ENCODE results near the gene NBEAL1. TPM values are rescaled to one million over a fixed set of nuclear protein-coding genes. Genes with fewer than 3 reads are reported as not detected.
"Not testable (repeated sequence)": the region's sequence is repeated elsewhere in the genome, so short reads cannot be mapped to it uniquely, and the experiment has no call there.

The NBEAL1 gene
- total RNA-seq: 10 to 100 TPM; 20.8 to 53.1 (median 34.0) TPM

- H3K4me1 ChIP-seq: peaks cover 0 to 51% (median 4%) of the 10 kb centered on the region in 3 donors
- H3K4me3 ChIP-seq: peak within 1 kb of the TSS; percentile 90 to 97
- peak in 1 of 4 experiments; percentile 3 for TF ChIP-seq CTCF (IDR thresholded peaks at IDR 0.05)
- peak; percentile 75 to 76 for TF ChIP-seq POLR2A (IDR thresholded peaks at IDR 0.05)
- no peak for TF ChIP-seq EP300 (IDR thresholded peaks at IDR 0.05)
- TF ChIP-seq POLR2AphosphoS5 (IDR thresholded peaks at IDR 0.05): peak; percentile 76
- H3K9me3 ChIP-seq: no peaks in the 10 kb centered on the region
- H3K27me3 ChIP-seq: no peaks in the 10 kb centered on the region
- peak; percentile 98 for ATAC-seq
- WGBS, 2 donors (ENCODE audit: low coverage in 1 of 2): 0 to 5% methylated on average over 4 to 5 of the region's 59 CpGs
- H3K36me3 ChIP-seq: no peaks in the 10 kb centered on the region
- peak within 1 kb of the TSS; percentile 95 to 98 (median 96) for H3K27ac ChIP-seq
Measured at GRCh38 chr2:203014456-203015199, at the start of gene NBEAL1. NBEAL1 (plus strand) TSS chr2:203014875; CDS start chr2:203016385, 1,510 bp downstream.

DNA sequence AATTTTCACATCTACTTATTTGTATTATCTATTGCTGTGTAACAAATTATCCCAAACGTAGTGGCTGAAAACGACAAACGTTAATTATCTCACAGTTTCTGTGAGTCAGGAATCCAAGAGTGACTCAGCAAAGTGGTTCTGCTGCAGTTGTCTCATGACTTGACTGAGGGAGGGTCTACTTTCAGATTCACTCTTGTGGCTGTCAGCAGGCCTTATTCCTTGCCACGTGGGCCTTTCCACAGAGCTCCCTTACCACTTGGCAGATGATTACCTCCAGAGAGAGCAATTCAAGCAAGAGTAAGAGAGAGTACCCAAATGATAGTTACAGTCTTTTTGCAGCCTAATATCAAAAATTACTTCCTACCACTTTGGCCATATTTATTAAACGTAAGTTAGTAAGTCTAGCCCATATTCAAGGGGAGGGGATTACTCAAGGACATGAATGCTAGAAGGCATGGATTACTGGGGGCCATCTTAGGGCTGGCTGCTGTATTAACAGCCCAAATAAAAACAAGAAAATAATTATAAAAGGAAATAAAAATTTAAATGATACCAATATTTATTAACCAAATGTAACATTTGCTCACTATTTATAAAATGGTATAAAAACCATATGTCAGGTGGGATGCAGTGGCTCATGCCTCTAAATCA is 48.7 kb upstream of the NBEAL1 start:
- no peaks in the 10 kb centered on the region for H3K4me1 ChIP-seq
- no peaks in the 10 kb centered on the region for H3K27me3 ChIP-seq
- ATAC-seq: no peak
- H3K27ac ChIP-seq: no peak overlapping the region
- H3K4me3 ChIP-seq: no peak overlapping the region
- TF ChIP-seq POLR2AphosphoS5 (IDR thresholded peaks at IDR 0.05): no peak
- no peak for TF ChIP-seq EP300 (IDR thresholded peaks at IDR 0.05)
- no peak for TF ChIP-seq CTCF (IDR thresholded peaks at IDR 0.05)
- TF ChIP-seq POLR2A (IDR thresholded peaks at IDR 0.05): no peak
- WGBS, 2 donors (ENCODE audit: low coverage in 1 of 2): 60 to 85% methylated on average over 4 to 5 of the region's 5 CpGs
- H3K9me3 ChIP-seq: no peaks in the 10 kb centered on the region
- H3K36me3 ChIP-seq: peaks cover 0 to 27% of the 10 kb centered on the region in 2 donors

GRCh38 chr2:202969404-202969803 is 45.3 kb upstream of the NBEAL1 start:
- H3K4me3 ChIP-seq, H3K9me3 ChIP-seq, H3K4me1 ChIP-seq, ATAC-seq, H3K27ac ChIP-seq, H3K27me3 ChIP-seq: not testable (repeated sequence)
- H3K36me3 ChIP-seq: peaks cover 0 to 42% of the 10 kb centered on the region in 2 donors
- 0% methylated on average over 1 of the region's 2 CpGs for WGBS, 2 donors (ENCODE audit: low coverage in 1 of 2)

- no peak overlapping the region for H3K27ac ChIP-seq
- H3K4me3 ChIP-seq: no peak overlapping the region
- no peak for TF ChIP-seq POLR2AphosphoS5 (IDR thresholded peaks at IDR 0.05)
- TF ChIP-seq EP300 (IDR thresholded peaks at IDR 0.05): no peak
- no peak for TF ChIP-seq CTCF (IDR thresholded peaks at IDR 0.05)
- no peak for TF ChIP-seq POLR2A (IDR thresholded peaks at IDR 0.05)
- H3K27me3 ChIP-seq: no peaks in the 10 kb centered on the region
- no peak for ATAC-seq
- 88 to 91% methylated on average over 3 of the region's 3 CpGs for WGBS, 2 donors (ENCODE audit: low coverage in 1 of 2)
- no peaks in the 10 kb centered on the region for H3K4me1 ChIP-seq
- H3K9me3 ChIP-seq: no peaks in the 10 kb centered on the region
- H3K36me3 ChIP-seq: peaks cover 0 to 86% of the 10 kb centered on the region in 2 donors
Measured at GRCh38 chr2:202976809-202977208, 37.9 kb upstream of the NBEAL1 start.

GRCh38 chr2:202982779-202983491 is 31.7 kb upstream of the NBEAL1 start:
- TF ChIP-seq POLR2AphosphoS5 (IDR thresholded peaks at IDR 0.05) (no peak), EP300 (IDR thresholded peaks at IDR 0.05) (no peak), POLR2A (IDR thresholded peaks at IDR 0.05) (no peak), CTCF (IDR thresholded peaks at IDR 0.05) (no peak)
- H3K4me1 ChIP-seq: no peaks in the 10 kb centered on the region
- H3K9me3 ChIP-seq: no peaks in the 10 kb centered on the region
- H3K27ac ChIP-seq: no peak overlapping the region
- whole genome bisulfite sequencing, 2 donors (ENCODE audit: low coverage in 1 of 2): 90 to 95% methylated on average over 3 of the region's 3 CpGs
- H3K27me3 ChIP-seq: no peaks in the 10 kb centered on the region
- ATAC-seq: no peak
- H3K36me3 ChIP-seq: peaks cover 0 to 63% of the 10 kb centered on the region in 2 donors
- no peak overlapping the region for H3K4me3 ChIP-seq
